Panc1 (cell line): ENCODE results near the gene CROCC2. TPM values are rescaled to one million over a fixed set of nuclear protein-coding genes. Genes with fewer than 3 reads are reported as not detected.

Experiments used
- ATAC-seq: fragments of 200-7000 bp; cut with Tn5 transposase; 2 replicates; pipeline ENCODE4 v1.9.1; 2020; ENCODE audit warnings: mild to moderate bottlenecking, moderate library complexity
- BruUV-seq: library from RNA; stranded (reverse); fragments of 400-500 nt; replicated peaks from 2 replicates; lab custom pipeline; 2021; lab: Mats Ljungman, UMichigan
- CTCF ChIA-PET: fragments of 300-600 bp; sonication (Branson Sonifier 250); formaldehyde crosslinking; loops from one replicate; lab custom pipeline; 2022; ENCODE audit warnings: antibody characterized with exemption; lab: Charles Lee
- POLR2A ChIA-PET: fragments of 300-600 bp; sonication (Branson Sonifier 250); formaldehyde crosslinking; loops from one replicate; lab custom pipeline; 2022; ENCODE audit warnings: antibody characterized with exemption; lab: Charles Lee
- DNase-seq: peaks from one replicate; pipeline ENCODE4 v3.0.0-alpha.2; 2010; ENCODE audit warnings: low read depth, low spot score
- H3K27ac ChIP-seq: 2 replicates; pipeline ENCODE4 v1.5.1; 2011; ENCODE audit warnings: mild to moderate bottlenecking, low read length, inconsistent platforms
- H3K27me3 ChIP-seq: fragments of 200-500 bp; sonication (Bioruptor generic); 2 replicates; pipeline ENCODE4 v1.6.0; 2014; ENCODE audit warnings: low read length, inconsistent platforms; ENCODE audit not compliant: control insufficient read depth, insufficient read depth
- H3K36me3 ChIP-seq: fragments of 200-500 bp; sonication (Bioruptor generic); 2 replicates; pipeline ENCODE4 v1.5.1; 2014; ENCODE audit warnings: inconsistent platforms, mild to moderate bottlenecking, low read length, moderate library complexity; ENCODE audit not compliant: control insufficient read depth, insufficient read depth
- H3K4me1 ChIP-seq: 2 replicates; pipeline ENCODE4 v1.5.1; 2011; ENCODE audit warnings: inconsistent platforms, mild to moderate bottlenecking, low read length, moderate library complexity; ENCODE audit not compliant: control insufficient read depth, insufficient read depth
- H3K4me3 ChIP-seq, 2 experiments: 2 replicates each; pipeline ENCODE4 v1.5.1; 2011 to 2012; ENCODE audit warnings: low read depth in 2 of 2, low read length in 2 of 2, mild to moderate bottlenecking in 2 of 2, inconsistent platforms in 1 of 2, moderate library complexity in 1 of 2
- H3K9me3 ChIP-seq: fragments of 200-500 bp; sonication (Bioruptor generic); 2 replicates; pipeline ENCODE4 v1.5.1; 2014; ENCODE audit warnings: low read depth, mild to moderate bottlenecking, inconsistent platforms, low read length, moderate library complexity; ENCODE audit not compliant: control insufficient read depth, insufficient read depth
- CTCF ChIP-seq: fragments of 450-650 bp; IDR thresholded peaks from 2 replicates; pipeline ENCODE4 v1.5.1; 2017; ENCODE audit warnings: mild to moderate bottlenecking
- POLR2AphosphoS5 ChIP-seq: IDR thresholded peaks from 2 replicates; pipeline ENCODE4 v1.6.1; 2012; ENCODE audit warnings: mild to moderate bottlenecking, low read depth, low read length, moderate library complexity
- REST ChIP-seq, 2 experiments: IDR thresholded peaks; 2 replicates each; pipeline ENCODE4 v1.6.1; 2011 to 2012; ENCODE audit warnings: low read depth in 2 of 2, control low read depth in 1 of 2, low read length in 1 of 2, mild to moderate bottlenecking in 1 of 2, moderate library complexity in 1 of 2; ENCODE audit not compliant: insufficient read depth in 1 of 2
- SIN3A ChIP-seq: IDR thresholded peaks from 2 replicates; pipeline ENCODE4 v1.6.1; 2012; ENCODE audit warnings: low read depth, mild to moderate bottlenecking, low read length, moderate library complexity, borderline replicate concordance; ENCODE audit not compliant: insufficient read depth
- TCF7L2 ChIP-seq: IDR thresholded peaks from 2 replicates; pipeline ENCODE4 v1.6.1; 2011; ENCODE audit warnings: mild to moderate bottlenecking, low read depth, low read length, inconsistent platforms
- in situ Hi-C: cut with HindIII; loops from 2 replicates; pipeline ENCODE4 v1.10.0; 2016; ENCODE audit warnings: low sequenced_read_pairs, low pct_unique_long_range_greater_than_20kb
- intact Hi-C: fragments of 100-400 bp; cut with micrococcal nuclease; formaldehyde crosslinking; loops from one replicate; pipeline ENCODE4 v1.10.0; 2022; ENCODE audit not compliant: unreplicated experiment
- total RNA-seq: library from RNA; stranded (reverse); gene quantifications from one replicate; pipeline ENCODE4 v1.2.1, GENCODE V29; 2021; ENCODE audit not compliant: unreplicated experiment

The CROCC2 gene
- total RNA-seq, 1 experiment from 2014 or later, result 0.23 TPM

- H3K36me3 ChIP-seq, result no peaks in the 10 kb centered on the region
- H3K4me1 ChIP-seq, result no peaks in the 10 kb centered on the region
- no peak for TF ChIP-seq POLR2AphosphoS5
- no peak for TF ChIP-seq CTCF
- TF ChIP-seq SIN3A, result no peak
- TF ChIP-seq TCF7L2, result no peak
- TF ChIP-seq REST (IDR thresholded peaks at IDR 0.05; ENCODE audit: insufficient read depth in 1 of 2, low read depth in 2 of 2, low read length in 1 of 2), result no peak
- no peak for DNase-seq
- no peak overlapping the region for H3K27ac ChIP-seq
- no peak for ATAC-seq
- no peak overlapping the region for H3K4me3 ChIP-seq
- intact Hi-C loops (no loop called here), in situ Hi-C loops (no loop called here)
- ChIA-PET CTCF (no interaction called here), POLR2A (no interaction called here)
- no peaks in the 10 kb centered on the region for H3K27me3 ChIP-seq
- no TSS peak for BruUV-seq
- H3K9me3 ChIP-seq, result no peaks in the 10 kb centered on the region
These were observed 5.8 kb upstream of the CROCC2 start for GRCh38 chr2:240900141-240900860.

DNA sequence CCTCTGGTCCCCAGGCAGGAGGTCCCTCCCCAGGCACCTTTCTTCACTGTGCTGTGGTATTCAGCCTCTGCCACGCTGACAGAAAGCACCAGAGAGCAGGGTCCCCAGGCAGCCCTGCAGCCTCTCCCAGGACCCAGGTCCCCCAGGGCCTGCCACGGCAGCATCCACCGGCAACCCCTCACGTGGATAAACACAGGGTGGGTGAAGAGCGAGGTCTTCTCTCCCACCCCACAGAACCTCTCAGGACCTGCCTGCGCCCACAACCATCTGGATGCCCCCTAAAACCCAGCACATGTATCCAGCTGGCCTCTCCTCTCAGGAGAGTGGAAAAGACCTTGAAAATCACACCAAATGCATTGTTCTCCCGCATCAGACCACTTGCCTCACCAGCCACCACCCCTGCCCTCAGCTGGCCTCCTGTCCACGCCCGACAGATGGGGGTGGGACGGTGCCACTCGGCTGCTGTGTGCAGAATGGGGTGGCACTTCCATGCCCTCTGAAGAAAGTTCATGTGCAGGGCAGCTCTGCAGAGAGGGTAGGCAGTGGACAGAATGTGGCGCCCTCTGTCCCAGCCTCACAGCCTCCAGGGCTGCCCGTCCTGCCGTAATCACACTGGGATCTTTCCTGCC is 4.0 kb upstream of the CROCC2 start:
- in situ Hi-C loops (no loop called here), intact Hi-C loops (no loop called here)
- ChIA-PET CTCF (no interaction called here), POLR2A (no interaction called here)
- no peaks in the 10 kb centered on the region for H3K4me1 ChIP-seq
- no peak for DNase-seq
- no peak for TF ChIP-seq SIN3A
- TF ChIP-seq POLR2AphosphoS5, result no peak
- TF ChIP-seq REST (IDR thresholded peaks at IDR 0.05; ENCODE audit: insufficient read depth in 1 of 2, low read depth in 2 of 2, low read length in 1 of 2), result no peak
- no peak for TF ChIP-seq CTCF
- no peak for TF ChIP-seq TCF7L2
- BruUV-seq, result no TSS peak
- H3K27ac ChIP-seq, result no peak overlapping the region
- no peaks in the 10 kb centered on the region for H3K27me3 ChIP-seq
- H3K36me3 ChIP-seq, result no peaks in the 10 kb centered on the region
- no peaks in the 10 kb centered on the region for H3K9me3 ChIP-seq
- no peak overlapping the region for H3K4me3 ChIP-seq
- no peak for ATAC-seq
